Testis (tissue), 3 donors: Measurements from ENCODE around the gene GAL3ST3. TPM values are rescaled to one million over a fixed set of nuclear protein-coding genes. Genes with fewer than 3 reads are reported as not detected.

ENCODE experiments used
- DNase-seq: peaks from one replicate; pipeline ENCODE4 v3.0.0-alpha.2; 2019
- H3K27ac ChIP-seq, 2 donors: fragments of 200-600 bp; sonication (generic); one replicate each; pipeline ENCODE4 v1.5.1; 2019
- H3K27me3 ChIP-seq: fragments of 200-600 bp; sonication (generic); one replicate; pipeline ENCODE4 v1.5.1; 2019
- H3K36me3 ChIP-seq: fragments of 200-600 bp; sonication (generic); one replicate; pipeline ENCODE4 v1.5.1; 2017; ENCODE audit warnings: low read depth; ENCODE audit errors: missing control alignments
- H3K4me1 ChIP-seq: fragments of 200-600 bp; sonication (generic); one replicate; pipeline ENCODE4 v1.5.1; 2019
- H3K4me3 ChIP-seq, 2 donors: fragments of 200-600 bp; sonication (generic); one replicate each; pipeline ENCODE4 v1.5.1; 2017 to 2019
- H3K9me3 ChIP-seq: fragments of 200-600 bp; sonication (generic); one replicate; pipeline ENCODE4 v1.5.1; 2017
- CTCF ChIP-seq, 3 experiments: fragments of 450-650 bp in 2 of 3; fragments of 200-600 bp in 1 of 3; sonication (generic) in 1 of 3; IDR thresholded peaks; one replicate each; pipeline ENCODE4 v1.5.1; 2016 to 2019; ENCODE audit warnings: antibody characterized with exemption in 3 of 3, mild to moderate bottlenecking in 2 of 3, moderate library complexity in 1 of 3
- POLR2A ChIP-seq: fragments of 450-650 bp; IDR thresholded peaks from one replicate; pipeline ENCODE4 v1.6.1; 2017; ENCODE audit warnings: antibody characterized with exemption, mild to moderate bottlenecking, moderate library complexity
- WGBS, 2 donors: methylation state at CpG; one replicate each; pipeline ENCODE4 v1.1.5; 2018; 5-methylcytosine and 5-hydroxymethylcytosine counted together
- intact Hi-C: fragments of 100-400 bp; cut with DNase I; formaldehyde crosslinking; loops from one replicate; pipeline ENCODE4 v1.15.1; 2023; ENCODE audit warnings: low total_unique reads
- polyA plus RNA-seq: library from polyadenylated mRNA; stranded (reverse); fragments of 350-450 nt; fragmentation: Illumina TruSeq; extraction: RNeasy Lipid Tissue Mini Kit (QIAGEN cat#74804); gene quantifications from one replicate; pipeline ENCODE4 v1.2.3, GENCODE V29; 2014; ENCODE audit warnings: low read depth, low replicate concordance; ENCODE audit not compliant: insufficient read depth
- total RNA-seq, 2 donors: library from RNA; depleted of rRNA; stranded (reverse); fragments of >200 nt; gene quantifications; one replicate each; pipeline ENCODE4 v1.2.3, GENCODE V29; 2016

GAL3ST3 gene
- total and polyA plus RNA-seq, 3 donors from 2014 or later: 0.84 to 4.0 (median 2.0) TPM

GRCh38 chr11:66008468-66009101, 40.4 kb downstream of the GAL3ST3 start:
- intact Hi-C loops: no loop called here
- Histone ChIP-seq H3K4me3 (no peak overlapping the region), H3K9me3 (no peaks in the 10 kb centered on the region), H3K36me3 (no peaks in the 10 kb centered on the region), H3K27me3 (no peaks in the 10 kb centered on the region), H3K4me1 (peaks cover 11% of the 10 kb centered on the region), H3K27ac (no peak overlapping the region)
- DNase-seq: no peak
- 63 to 74% methylated on average over 10 of the region's 10 CpGs for WGBS, 2 donors
- TF ChIP-seq POLR2A (no peak), CTCF (IDR thresholded peaks at IDR 0.05) (no peak)

- Histone ChIP-seq H3K4me1 (peaks cover 11% of the 10 kb centered on the region), H3K9me3 (no peaks in the 10 kb centered on the region), H3K36me3 (no peaks in the 10 kb centered on the region), H3K27ac (no peak overlapping the region), H3K4me3 (no peak overlapping the region), H3K27me3 (no peaks in the 10 kb centered on the region)
- TF ChIP-seq POLR2A: no peak
- intact Hi-C loops: no loop called here
- no peak for DNase-seq
- WGBS, 2 donors: 71 to 78% methylated on average over 2 of the region's 2 CpGs
These were observed 40.9 kb downstream of the GAL3ST3 start for GRCh38 chr11:66008095-66008467.

DNA sequence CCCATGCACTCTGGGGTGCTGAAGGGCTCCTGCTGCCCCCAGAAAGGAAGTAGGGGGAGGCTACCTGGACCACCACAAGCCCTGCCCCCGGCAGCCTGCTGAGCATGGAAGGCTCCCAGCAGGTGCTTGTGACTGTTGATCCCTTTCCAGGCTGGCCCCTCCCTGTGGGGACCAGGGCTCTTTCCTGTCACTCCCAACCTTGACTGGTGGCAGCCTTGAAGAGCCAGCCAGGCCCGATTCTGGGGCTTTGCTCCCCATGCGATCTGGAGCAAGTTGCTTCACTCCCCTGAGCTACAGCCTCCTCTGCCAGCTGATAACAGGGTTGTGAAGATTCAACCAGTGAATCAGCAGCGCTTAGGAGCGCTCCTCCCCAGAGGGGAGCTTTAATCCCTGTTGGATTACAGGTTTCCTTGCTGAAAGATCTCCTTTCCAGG, 41.7 kb downstream of the GAL3ST3 start:
- TF ChIP-seq CTCF (IDR thresholded peaks at IDR 0.05): no peak
- TF ChIP-seq POLR2A: no peak
- intact Hi-C loops: no loop called here
- no peak overlapping the region for H3K27ac ChIP-seq
- no peaks in the 10 kb centered on the region for H3K36me3 ChIP-seq
- H3K4me3 ChIP-seq: no peak overlapping the region
- peaks cover 11% of the 10 kb centered on the region for H3K4me1 ChIP-seq
- no peaks in the 10 kb centered on the region for H3K27me3 ChIP-seq
- WGBS, 2 donors: 55% methylated on average over 5 of the region's 5 CpGs; no CpG with 5 or more reads in 1 of the 2 donors
- DNase-seq: peak; percentile 48
- H3K9me3 ChIP-seq: no peaks in the 10 kb centered on the region

GRCh38 chr11:66006891-66007176, 42.1 kb downstream of the GAL3ST3 start:
- Histone ChIP-seq H3K9me3 (no peaks in the 10 kb centered on the region), H3K27ac (no peak overlapping the region), H3K36me3 (no peaks in the 10 kb centered on the region), H3K4me3 (no peak overlapping the region), H3K27me3 (no peaks in the 10 kb centered on the region), H3K4me1 (peaks cover 11% of the 10 kb centered on the region)
- WGBS, 2 donors: 76% methylated on average over 4 of the region's 4 CpGs; no CpG with 5 or more reads in 1 of the 2 donors
- TF ChIP-seq POLR2A: no peak
- TF ChIP-seq CTCF (IDR thresholded peaks at IDR 0.05): no peak
- no peak for DNase-seq
- intact Hi-C loops: no loop called here

GRCh38 chr11:66006134-66006890, 42.6 kb downstream of the GAL3ST3 start:
- H3K27ac ChIP-seq: no peak overlapping the region

More at GRCh38 chr11:66006134-66006890, 42.6 kb downstream of the GAL3ST3 start:
- Histone ChIP-seq H3K4me3 (no peak overlapping the region), H3K27me3 (no peaks in the 10 kb centered on the region), H3K4me1 (peaks cover 8% of the 10 kb centered on the region), H3K36me3 (no peaks in the 10 kb centered on the region), H3K9me3 (no peaks in the 10 kb centered on the region)
- no peak for TF ChIP-seq POLR2A
- TF ChIP-seq CTCF (IDR thresholded peaks at IDR 0.05): no peak
- no peak for DNase-seq
- WGBS, 2 donors: 78 to 81% methylated on average over 13 of the region's 13 CpGs
- intact Hi-C loops: no loop called here
